Esophagus muscularis mucosa (tissue), 4 donors: Measurements from ENCODE around the gene COLEC12. TPM values are rescaled to one million over a fixed set of nuclear protein-coding genes. Genes with fewer than 3 reads are reported as not detected.

Experiments
- DNase-seq: peaks from one replicate; pipeline ENCODE4 v3.0.0-alpha.2; 2017; ENCODE audit errors: extremely low spot score
- H3K27ac ChIP-seq, 4 donors: fragments of 200-600 bp; sonication (generic); replicated peaks in 1 of 4; 1 replicate in 3 of 4; 2 replicates in 1 of 4; pipeline ENCODE4 v1.5.1; 2016 to 2019; ENCODE audit warnings: mild to moderate bottlenecking in 1 of 4
- H3K27me3 ChIP-seq, 4 donors: fragments of 200-600 bp; sonication (generic); one replicate each; pipeline versions ENCODE4 v1.5.1 to v1.6.0; 2016 to 2019
- H3K36me3 ChIP-seq, 4 donors: fragments of 200-600 bp; sonication (generic); one replicate each; pipeline ENCODE4 v1.5.1; 2016 to 2019
- H3K4me1 ChIP-seq, 4 donors: fragments of 200-600 bp; sonication (generic); one replicate each; pipeline ENCODE4 v1.5.1; 2016 to 2019
- H3K4me3 ChIP-seq, 4 donors: fragments of 200-600 bp; sonication (generic); 1 replicate in 2 of 4; 2 replicates in 2 of 4; pipeline ENCODE4 v1.5.1; 2016 to 2019; ENCODE audit warnings: mild to moderate bottlenecking in 4 of 4, moderate library complexity in 1 of 4
- H3K9me3 ChIP-seq, 4 donors: fragments of 200-600 bp; sonication (generic); 1 replicate in 3 of 4; 2 replicates in 1 of 4; pipeline ENCODE4 v1.5.1; 2016 to 2019
- EP300 ChIP-seq: sonication (generic); formaldehyde crosslinking; IDR thresholded peaks from one replicate; pipeline ENCODE4 v1.6.1; 2017; ENCODE audit warnings: antibody characterized with exemption
- POLR2A ChIP-seq: fragments of 450-650 bp; IDR thresholded peaks from one replicate; pipeline ENCODE4 v1.6.1; 2017; ENCODE audit warnings: antibody characterized with exemption, moderate library complexity, mild to moderate bottlenecking, low read depth
- POLR2AphosphoS5 ChIP-seq, 2 donors: sonication (generic); formaldehyde crosslinking; IDR thresholded peaks; one replicate each; pipeline ENCODE4 v1.6.1; 2017; ENCODE audit warnings: antibody characterized with exemption in 2 of 2
- whole genome bisulfite sequencing: methylation state at CpG from one replicate; pipeline ENCODE4 v1.1.5; 2018; 5-methylcytosine and 5-hydroxymethylcytosine counted together
- intact Hi-C: fragments of 100-400 bp; cut with DNase I; formaldehyde crosslinking; loops from one replicate; pipeline ENCODE4 v1.15.1; 2023
- total RNA-seq, 4 donors: library from RNA; depleted of rRNA; stranded (reverse); fragments of >200 nt; gene quantifications; one replicate each; pipeline versions ENCODE4 v1.1.0 to v1.2.1, GENCODE V29; 2016
- TF ChIP-seq, protein P1 (sequence below), 3 experiments: fragments of 200-600 bp in 2 of 3; fragments of 450-650 bp in 1 of 3; sonication (generic) in 2 of 3; IDR thresholded peaks; one replicate each; pipeline ENCODE4 v1.5.1; 2017 to 2019; ENCODE audit warnings: antibody characterized with exemption in 3 of 3, mild to moderate bottlenecking in 2 of 3, moderate library complexity in 1 of 3

COLEC12 gene
- total RNA-seq, 4 donors from 2014 or later = 17.9 to 36.4 (median 23.5) TPM

GRCh38 chr18:477565-477964 lies 22.9 kb downstream of the COLEC12 start:
- H3K4me3 ChIP-seq = no peak overlapping the region
- peak overlapping the region in 2 of 4 donors; percentile 64 to 84 for H3K27ac ChIP-seq
- H3K9me3 ChIP-seq = no peaks in the 10 kb centered on the region
- no peaks in the 10 kb centered on the region for H3K36me3 ChIP-seq
- WGBS = 52% methylated on average over 2 of the region's 2 CpGs
- intact Hi-C loops = no loop called here
- H3K4me1 ChIP-seq = peaks cover 4 to 66% (median 62%) of the 10 kb centered on the region in 4 donors
- DNase-seq = no peak
- no peaks in the 10 kb centered on the region for H3K27me3 ChIP-seq
- TF ChIP-seq POLR2A = no peak
- TF ChIP-seq, protein P1, sequence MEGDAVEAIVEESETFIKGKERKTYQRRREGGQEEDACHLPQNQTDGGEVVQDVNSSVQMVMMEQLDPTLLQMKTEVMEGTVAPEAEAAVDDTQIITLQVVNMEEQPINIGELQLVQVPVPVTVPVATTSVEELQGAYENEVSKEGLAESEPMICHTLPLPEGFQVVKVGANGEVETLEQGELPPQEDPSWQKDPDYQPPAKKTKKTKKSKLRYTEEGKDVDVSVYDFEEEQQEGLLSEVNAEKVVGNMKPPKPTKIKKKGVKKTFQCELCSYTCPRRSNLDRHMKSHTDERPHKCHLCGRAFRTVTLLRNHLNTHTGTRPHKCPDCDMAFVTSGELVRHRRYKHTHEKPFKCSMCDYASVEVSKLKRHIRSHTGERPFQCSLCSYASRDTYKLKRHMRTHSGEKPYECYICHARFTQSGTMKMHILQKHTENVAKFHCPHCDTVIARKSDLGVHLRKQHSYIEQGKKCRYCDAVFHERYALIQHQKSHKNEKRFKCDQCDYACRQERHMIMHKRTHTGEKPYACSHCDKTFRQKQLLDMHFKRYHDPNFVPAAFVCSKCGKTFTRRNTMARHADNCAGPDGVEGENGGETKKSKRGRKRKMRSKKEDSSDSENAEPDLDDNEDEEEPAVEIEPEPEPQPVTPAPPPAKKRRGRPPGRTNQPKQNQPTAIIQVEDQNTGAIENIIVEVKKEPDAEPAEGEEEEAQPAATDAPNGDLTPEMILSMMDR (IDR thresholded peaks at IDR 0.05) = peak in 1 of 3 experiments; percentile 24

- H3K27me3 ChIP-seq = no peaks in the 10 kb centered on the region
- no peak overlapping the region for H3K4me3 ChIP-seq
- H3K9me3 ChIP-seq = no peaks in the 10 kb centered on the region
- intact Hi-C loops = no loop called here
- H3K36me3 ChIP-seq = no peaks in the 10 kb centered on the region
- no peak for DNase-seq
- TF ChIP-seq POLR2AphosphoS5 (IDR thresholded peaks at IDR 0.05) (no peak), POLR2A (no peak), EP300 (no peak)
- TF ChIP-seq, protein P1 (IDR thresholded peaks at IDR 0.05) = no peak
- H3K4me1 ChIP-seq = peaks cover 4 to 77% (median 68%) of the 10 kb centered on the region in 4 donors
- peak overlapping the region; percentile 64 to 84 (median 68) for H3K27ac ChIP-seq
- WGBS = 48% methylated on average over 6 of the region's 6 CpGs
These were observed 24.2 kb downstream of the COLEC12 start for GRCh38 chr18:476251-476664.

DNA sequence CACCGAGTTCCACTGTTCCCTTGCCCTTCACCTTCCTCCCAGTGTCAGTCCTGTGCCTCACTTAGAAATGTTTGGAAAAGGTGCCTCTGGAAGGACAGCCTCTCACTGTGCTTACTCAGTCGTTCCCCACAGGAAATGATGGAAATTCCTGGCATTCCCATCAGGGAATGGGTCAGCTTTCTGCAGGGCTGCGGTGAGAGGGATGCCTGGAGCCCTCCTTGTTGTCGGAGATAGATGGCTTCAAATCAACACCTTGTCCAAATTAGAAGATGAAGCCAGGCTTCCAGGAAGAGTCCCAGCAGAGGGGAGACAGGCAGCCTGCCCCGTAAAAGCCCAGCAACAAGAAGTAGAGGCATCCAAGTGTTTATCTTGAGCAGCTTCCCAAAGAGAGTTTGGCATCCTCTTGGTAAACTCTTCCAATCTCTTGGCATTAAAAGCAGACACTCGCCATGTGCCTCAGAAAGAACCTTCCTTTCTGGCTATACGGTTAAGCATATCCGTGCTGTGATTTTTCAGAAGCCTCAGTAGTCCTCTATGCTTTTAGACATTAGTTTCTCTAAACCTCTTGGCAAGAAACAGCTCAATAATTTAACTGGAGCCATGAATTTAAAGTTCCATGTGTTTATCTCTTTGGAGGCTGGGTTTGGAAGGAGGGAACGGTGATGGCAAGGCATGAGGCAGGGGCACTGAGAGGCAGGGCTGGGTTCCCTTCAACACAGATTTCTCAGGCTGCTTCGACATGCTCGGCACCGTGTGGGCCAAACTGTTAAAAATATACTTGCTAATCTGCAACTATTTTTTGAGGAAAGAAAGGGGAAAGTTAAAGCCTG lies 25.1 kb downstream of the COLEC12 start:
- WGBS = 47% methylated on average over 11 of the region's 12 CpGs
- Histone ChIP-seq H3K9me3 (no peaks in the 10 kb centered on the region), H3K4me3 (peak overlapping the region in 1 of 4 donors; percentile 7), H3K27ac (peak overlapping the region; percentile 64 to 84 (median 68)), H3K36me3 (no peaks in the 10 kb centered on the region), H3K4me1 (peaks cover 9 to 86% (median 75%) of the 10 kb centered on the region in 4 donors), H3K27me3 (no peaks in the 10 kb centered on the region)
- peak; percentile 46 for TF ChIP-seq EP300
- peak; percentile 13 to 28 for TF ChIP-seq POLR2AphosphoS5 (IDR thresholded peaks at IDR 0.05)
- TF ChIP-seq, protein P1 (IDR thresholded peaks at IDR 0.05) = no peak
- no peak for TF ChIP-seq POLR2A
- intact Hi-C loops = no loop called here
- DNase-seq = no peak

GRCh38 chr18:474416-474815 lies 26.1 kb downstream of the COLEC12 start:
- H3K27me3 ChIP-seq = no peaks in the 10 kb centered on the region
- H3K4me1 ChIP-seq = peaks cover 10 to 84% (median 71%) of the 10 kb centered on the region in 4 donors
- H3K36me3 ChIP-seq = no peaks in the 10 kb centered on the region
- no peaks in the 10 kb centered on the region for H3K9me3 ChIP-seq
- no peak overlapping the region for H3K4me3 ChIP-seq
- H3K27ac ChIP-seq = peak overlapping the region; percentile 64 to 84 (median 68)
- TF ChIP-seq, protein P1 (IDR thresholded peaks at IDR 0.05) = no peak
- TF ChIP-seq EP300 (no peak), POLR2AphosphoS5 (IDR thresholded peaks at IDR 0.05) (no peak), POLR2A (no peak)
- 54% methylated on average over 4 of the region's 4 CpGs for WGBS
- DNase-seq = no peak
- intact Hi-C loops = no loop called here
